GM18867 (cell line): ENCODE measurements around the gene PFN1.

Source experiments
- ATAC-seq: cut with Tn5 transposase; IDR thresholded peaks from one replicate; pipeline ENCODE4 v1.9.1; 2021; ENCODE audit warnings: mild to moderate bottlenecking, moderate library complexity; ENCODE audit not compliant: unreplicated experiment

PFN1 gene

GRCh38 chr17:4898351-4898750, 50.0 kb downstream of the PFN1 start:
- ATAC-seq: no peak

DNA sequence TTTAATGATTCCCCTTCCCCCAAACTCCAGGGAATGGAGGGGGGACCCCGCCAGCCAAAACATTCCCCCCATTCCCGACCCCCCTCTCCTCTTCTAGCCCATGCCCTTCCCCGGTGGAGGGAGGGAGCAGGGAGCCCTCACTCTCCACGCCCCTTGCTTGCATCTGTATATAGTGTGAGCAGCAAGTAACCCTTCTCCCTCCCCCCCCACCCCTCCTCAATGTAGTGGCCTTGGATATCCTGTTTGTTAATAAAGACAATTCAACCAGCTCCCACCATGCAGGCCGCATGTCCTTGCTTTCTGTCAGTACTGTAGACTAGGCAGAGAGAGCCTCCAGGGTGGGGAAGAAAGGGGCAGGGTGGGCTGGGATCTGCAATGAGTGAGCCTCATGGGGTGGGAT, 50.5 kb downstream of the PFN1 start:
- ATAC-seq: no peak

DNA sequence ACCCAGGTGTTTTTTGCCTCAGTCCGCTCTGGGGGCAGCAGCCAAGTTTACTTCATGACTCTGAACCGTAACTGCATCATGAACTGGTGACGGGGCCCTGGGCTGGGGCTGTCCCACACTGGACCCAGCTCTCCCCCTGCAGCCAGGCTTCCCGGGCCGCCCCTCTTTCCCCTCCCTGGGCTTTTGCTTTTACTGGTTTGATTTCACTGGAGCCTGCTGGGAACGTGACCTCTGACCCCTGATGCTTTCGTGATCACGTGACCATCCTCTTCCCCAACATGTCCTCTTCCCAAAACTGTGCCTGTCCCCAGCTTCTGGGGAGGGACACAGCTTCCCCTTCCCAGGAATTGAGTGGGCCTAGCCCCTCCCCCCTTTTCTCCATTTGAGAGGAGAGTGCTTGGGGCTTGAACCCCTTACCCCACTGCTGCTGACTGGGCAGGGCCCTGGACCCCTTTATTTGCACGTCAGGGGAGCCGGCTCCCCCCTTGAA, 51.1 kb downstream of the PFN1 start:
- ATAC-seq: no peak

DNA sequence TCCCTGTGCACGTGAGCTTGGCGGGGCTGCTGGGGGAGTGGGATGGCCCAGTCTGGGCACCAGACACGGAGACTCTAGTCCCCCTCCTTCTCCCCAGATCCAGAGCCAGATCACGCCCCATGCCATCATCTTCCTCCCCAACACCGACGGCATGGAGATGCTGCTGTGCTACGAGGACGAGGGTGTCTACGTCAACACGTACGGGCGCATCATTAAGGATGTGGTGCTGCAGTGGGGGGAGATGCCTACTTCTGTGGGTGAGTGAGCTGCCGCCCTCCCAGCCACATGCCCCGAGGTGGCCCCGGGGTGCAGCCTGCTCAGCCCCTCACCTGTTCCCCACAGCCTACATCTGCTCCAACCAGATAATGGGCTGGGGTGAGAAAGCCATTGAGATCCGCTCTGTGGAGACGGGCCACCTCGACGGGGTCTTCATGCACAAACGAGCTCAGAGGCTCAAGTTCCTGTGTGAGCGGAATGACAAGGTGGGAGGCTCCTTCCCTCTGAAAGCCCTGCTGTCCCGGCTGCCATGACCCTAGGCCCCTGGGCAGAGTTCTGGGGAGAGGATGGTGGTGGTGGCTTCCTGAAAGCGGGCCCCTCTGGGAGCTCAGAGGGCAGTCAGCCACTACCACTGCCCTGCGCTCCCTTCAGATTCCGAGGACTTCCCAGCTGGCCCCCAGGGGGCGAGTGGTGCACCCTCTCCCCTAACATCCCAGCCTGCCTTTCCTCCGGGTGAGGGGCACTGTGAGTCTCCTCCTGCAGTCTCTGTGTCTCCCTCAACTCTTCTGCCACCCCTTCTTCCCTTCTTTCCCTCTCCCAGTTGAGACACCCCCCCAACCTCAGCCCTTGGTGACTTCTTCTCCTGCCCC, 51.8 kb downstream of the PFN1 start:
- ATAC-seq: no peak

DNA sequence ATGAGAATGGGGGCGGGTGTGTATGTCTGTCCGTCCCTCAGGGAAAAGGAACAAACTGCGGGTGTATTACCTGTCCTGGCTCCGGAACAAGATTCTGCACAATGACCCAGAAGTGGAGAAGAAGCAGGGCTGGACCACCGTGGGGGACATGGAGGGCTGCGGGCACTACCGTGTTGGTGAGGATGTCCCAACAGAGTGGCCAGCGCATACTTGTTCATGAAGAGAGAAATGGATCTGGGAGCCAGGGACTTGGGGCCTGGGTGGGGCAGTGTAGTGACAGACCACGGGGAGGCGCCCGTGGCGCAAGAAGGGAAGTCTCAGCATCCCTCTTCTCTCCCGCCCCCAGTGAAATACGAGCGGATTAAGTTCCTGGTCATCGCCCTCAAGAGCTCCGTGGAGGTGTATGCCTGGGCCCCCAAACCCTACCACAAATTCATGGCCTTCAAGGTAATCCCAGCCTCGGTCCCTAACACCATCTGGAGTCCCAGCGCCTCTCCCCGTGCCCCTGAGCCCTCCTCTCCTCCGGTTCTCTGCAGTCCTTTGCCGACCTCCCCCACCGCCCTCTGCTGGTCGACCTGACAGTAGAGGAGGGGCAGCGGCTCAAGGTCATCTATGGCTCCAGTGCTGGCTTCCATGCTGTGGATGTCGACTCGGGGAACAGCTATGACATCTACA, 52.5 kb downstream of the PFN1 start:
- no peak for ATAC-seq
